CD14-positive monocyte (primary cell): ENCODE measurements around the gene NACC1. TPM values are rescaled to one million over a fixed set of nuclear protein-coding genes. Genes with fewer than 3 reads are reported as not detected.

Experiments used
- DNase-seq, 3 donors: peaks; one replicate each; pipeline ENCODE4 v3.0.0-alpha.2; 2011 to 2022
- H2AFZ ChIP-seq: 2 replicates; pipeline ENCODE4 v1.6.0; 2012; ENCODE audit warnings: mild to moderate bottlenecking, low read depth, low read length, inconsistent platforms; ENCODE audit not compliant: insufficient read depth, poor library complexity, severe bottlenecking
- H3K27ac ChIP-seq, 2 donors: 1 replicate in 1 of 2; 2 replicates in 1 of 2; pipeline ENCODE4 v1.5.1; 2012 to 2013; ENCODE audit warnings: low read length in 2 of 2, control low read depth in 1 of 2, inconsistent platforms in 1 of 2, low read depth in 1 of 2, mild to moderate bottlenecking in 1 of 2
- H3K27me3 ChIP-seq, 2 donors: one replicate each; pipeline versions ENCODE4 v1.6.0 to v1.6.1; 2011 to 2013; ENCODE audit warnings: low read length in 2 of 2; ENCODE audit not compliant: control insufficient read depth in 2 of 2, insufficient read depth in 2 of 2
- H3K36me3 ChIP-seq, 2 donors: replicated peaks in 1 of 2; 1 replicate in 1 of 2; 2 replicates in 1 of 2; pipeline versions ENCODE4 v1.5.1 to v1.6.1; 2012 to 2013; ENCODE audit warnings: low read length in 2 of 2, control low read depth in 1 of 2, inconsistent platforms in 1 of 2, mild to moderate bottlenecking in 1 of 2; ENCODE audit not compliant: insufficient read depth in 2 of 2, control insufficient read depth in 1 of 2
- H3K4me1 ChIP-seq, 2 donors: 1 replicate in 1 of 2; 2 replicates in 1 of 2; pipeline versions ENCODE4 v1.5.1 to v1.6.1; 2012 to 2013; ENCODE audit warnings: low read length in 2 of 2, control low read depth in 1 of 2, inconsistent platforms in 1 of 2, mild to moderate bottlenecking in 1 of 2, moderate library complexity in 1 of 2; ENCODE audit not compliant: insufficient read depth in 2 of 2, control insufficient read depth in 1 of 2
- H3K4me2 ChIP-seq: replicated peaks from 2 replicates; pipeline ENCODE3; 2012; ENCODE audit warnings: low read length, moderate library complexity, mild to moderate bottlenecking; ENCODE audit not compliant: poor library complexity, severe bottlenecking; ENCODE audit errors: extremely low read depth
- H3K4me3 ChIP-seq, 3 experiments: fragments of 200-600 bp in 1 of 3; sonication (generic) in 1 of 3; replicated peaks in 1 of 3; 1 replicate in 2 of 3; 2 replicates in 1 of 3; pipeline ENCODE4 v1.5.1; 2011 to 2013; ENCODE audit warnings: low read length in 3 of 3, mild to moderate bottlenecking in 3 of 3, control low read depth in 2 of 3, low read depth in 2 of 3, inconsistent platforms in 1 of 3, moderate library complexity in 1 of 3
- H3K79me2 ChIP-seq: 2 replicates; pipeline ENCODE4 v1.6.0; 2012; ENCODE audit warnings: mild to moderate bottlenecking, control low read depth, inconsistent platforms, low read length, moderate library complexity; ENCODE audit not compliant: insufficient read depth
- H3K9ac ChIP-seq: 2 replicates; pipeline ENCODE4 v1.6.0; 2017; ENCODE audit warnings: low read length, mild to moderate bottlenecking; ENCODE audit not compliant: insufficient read depth, poor library complexity, severe bottlenecking
- H3K9me3 ChIP-seq, 2 donors: replicated peaks in 1 of 2; 1 replicate in 1 of 2; 2 replicates in 1 of 2; pipeline versions ENCODE4 v1.5.1 to v1.6.1; 2012 to 2013; ENCODE audit warnings: low read length in 2 of 2, control low read depth in 1 of 2; ENCODE audit not compliant: control insufficient read depth in 1 of 2, insufficient read depth in 1 of 2
- H4K20me1 ChIP-seq: 2 replicates; pipeline ENCODE4 v1.6.0; 2012; ENCODE audit warnings: mild to moderate bottlenecking, low read length, control low read depth, moderate library complexity; ENCODE audit not compliant: insufficient read depth
- H3K27ac Mint-ChIP-seq, 7 donors: one replicate each; pipeline ENCODE4 v1.8.0; 2020; ENCODE audit warnings: mild to moderate bottlenecking in 7 of 7, mixed read lengths in 7 of 7, moderate library complexity in 6 of 7, inconsistent platforms in 2 of 7
- H3K27me3 Mint-ChIP-seq, 3 donors: one replicate each; pipeline ENCODE4 v1.8.0; 2021 to 2022; ENCODE audit warnings: low read depth in 3 of 3, mild to moderate bottlenecking in 3 of 3, mixed read lengths in 3 of 3, moderate library complexity in 3 of 3, inconsistent platforms in 1 of 3
- H3K36me3 Mint-ChIP-seq, 2 donors: one replicate each; pipeline ENCODE4 v1.8.0; 2020; ENCODE audit warnings: mixed read lengths in 2 of 2, inconsistent platforms in 1 of 2, mild to moderate bottlenecking in 1 of 2
- H3K4me1 Mint-ChIP-seq: one replicate; pipeline ENCODE4 v1.8.0; 2020; ENCODE audit warnings: mild to moderate bottlenecking, mixed read lengths
- H3K4me3 Mint-ChIP-seq, 2 donors: one replicate each; pipeline ENCODE4 v1.8.0; 2020; ENCODE audit warnings: mild to moderate bottlenecking in 2 of 2, mixed read lengths in 2 of 2, moderate library complexity in 1 of 2
- H3K9me3 Mint-ChIP-seq, 7 donors: one replicate each; pipeline ENCODE4 v1.8.0; 2020 to 2022; ENCODE audit warnings: mixed read lengths in 7 of 7, mild to moderate bottlenecking in 6 of 7, moderate library complexity in 6 of 7, inconsistent platforms in 2 of 7
- CTCF ChIP-seq: fragments of 200-600 bp; IDR thresholded peaks from one replicate; pipeline ENCODE4 v1.8.0; 2022; ENCODE audit warnings: antibody characterized with exemption, mild to moderate bottlenecking
- WGBS: methylation state at CpG from one replicate; pipeline ENCODE4 v1.1.5; 2013; ENCODE audit warnings: missing lambda C conversion rate; ENCODE audit not compliant: insufficient coverage; 5-methylcytosine and 5-hydroxymethylcytosine counted together
- intact Hi-C, 2 donors: fragments of 100-400 bp; cut with micrococcal nuclease; formaldehyde crosslinking; loops; one replicate each; pipeline versions ENCODE4 v1.15.0 to v1.15.1; 2023
- polyA plus RNA-seq, 3 donors: library from polyadenylated mRNA; depleted of rRNA in 1 of 3; unstranded in 2 of 3; stranded (reverse) in 1 of 3; fragments of 300-500 nt in 2 of 3; fragments of >200 nt in 1 of 3; fragmentation: Illumina TruSeq in 2 of 3; gene quantifications; 1 replicate in 2 of 3; 2 replicates in 1 of 3; pipeline ENCODE4 v1.2.3, GENCODE V29; 2012 to 2021

NACC1 gene
- polyA plus RNA-seq, 3 donors, result 1.1 to 20.1 (median 2.2) TPM

- Histone ChIP-seq H3K4me2 (peak overlapping the region; percentile 87), H3K79me2 (peaks cover 41% of the 10 kb centered on the region), H3K9ac (peak overlapping the region; percentile 76), H2AFZ (peak overlapping the region; percentile 89), H3K4me1 (peaks cover 37 to 50% of the 10 kb centered on the region in 2 donors), H3K27ac (peak overlapping the region; percentile 9 to 69), H3K36me3 (peaks cover 5 to 16% of the 10 kb centered on the region in 2 donors), H3K9me3 (no peaks in the 10 kb centered on the region), H4K20me1 (peaks cover 21% of the 10 kb centered on the region), H3K27me3 (no peaks in the 10 kb centered on the region), H3K4me3 (peak overlapping the region; percentile 58 to 98 (median 82))
- H3K27me3 Mint-ChIP-seq, result peaks cover 0 to 3% (median 0%) of the 10 kb centered on the region in 3 donors
- 3% methylated on average over 17 of the region's 18 CpGs for WGBS
- DNase-seq, result no peak
- intact Hi-C loops, result loop anchor here in 1 of 2 donors (5.0 kb wide), 1 partner anchor 36 kb away; the partner anchor contains the start of genes IER2 and STX10
- TF ChIP-seq CTCF, result no peak
- peak overlapping the region; percentile 15 to 95 (median 87) for H3K27ac Mint-ChIP-seq
- no peaks in the 10 kb centered on the region for H3K9me3 Mint-ChIP-seq
- peaks cover 44% of the 10 kb centered on the region for H3K4me1 Mint-ChIP-seq
- peaks cover 7 to 19% of the 10 kb centered on the region in 2 donors for H3K36me3 Mint-ChIP-seq
- H3K4me3 Mint-ChIP-seq, result peak overlapping the region; percentile 91 to 95
Observed at GRCh38 chr19:13115936-13116281, 2.2 kb upstream of the NACC1 start.

- H4K20me1 ChIP-seq, result peaks cover 27% of the 10 kb centered on the region
- H3K27me3 Mint-ChIP-seq, result peaks cover 0 to 3% (median 0%) of the 10 kb centered on the region in 3 donors
- H3K79me2 ChIP-seq, result peaks cover 47% of the 10 kb centered on the region
- H3K36me3 ChIP-seq, result peaks cover 5 to 17% of the 10 kb centered on the region in 2 donors
- DNase-seq, result peak; percentile 76 to 96 (median 88)
- peak within 1 kb of the TSS; percentile 87 for H3K4me2 ChIP-seq
- no peaks in the 10 kb centered on the region for H3K9me3 ChIP-seq
- peak within 1 kb of the TSS; percentile 91 to 95 for H3K4me3 Mint-ChIP-seq
- peak within 1 kb of the TSS; percentile 9 to 69 for H3K27ac ChIP-seq
- peak within 1 kb of the TSS; percentile 76 for H3K9ac ChIP-seq
- H3K36me3 Mint-ChIP-seq, result peaks cover 9 to 20% of the 10 kb centered on the region in 2 donors
- peak within 1 kb of the TSS; percentile 83 to 95 (median 89) for H3K27ac Mint-ChIP-seq
- H3K27me3 ChIP-seq, result no peaks in the 10 kb centered on the region
- intact Hi-C loops, result loop anchor here in 1 of 2 donors (5.0 kb wide), 1 partner anchor 36 kb away; the partner anchor contains the start of genes IER2 and STX10
- no peak for TF ChIP-seq CTCF
- H3K4me3 ChIP-seq, result peak within 1 kb of the TSS; percentile 58 to 98 (median 82)
- H3K4me1 ChIP-seq, result peaks cover 37 to 50% of the 10 kb centered on the region in 2 donors
- no peaks in the 10 kb centered on the region for H3K9me3 Mint-ChIP-seq
- H2AFZ ChIP-seq, result peak within 1 kb of the TSS; percentile 89
- 0% methylated on average over 43 of the region's 51 CpGs for WGBS
- peaks cover 49% of the 10 kb centered on the region for H3K4me1 Mint-ChIP-seq
Observed at GRCh38 chr19:13116282-13117175, 1.5 kb upstream of the NACC1 start, which contains the start of gene TRMT1. Gene TRMT1, minus strand, starts transcription at chr19:13116740. Its CDS starts 341 bp downstream, at chr19:13116399.
